Stimulated activated CD4-positive, alpha-beta T cell treated with anti-CD3 and anti-CD28 coated beads, Interleukin-4, amount 100 ng/mL, for 1 hour (primary cell): ENCODE data around the gene KRT8.
"Not testable (repeated sequence)": the region's sequence is repeated elsewhere in the genome, so short reads cannot be mapped to it uniquely, and the experiment has no call there.

Experiments
- DNase-seq: peaks from one replicate; pipeline ENCODE4 v3.0.0-alpha.2; 2020

KRT8 gene

DNA sequence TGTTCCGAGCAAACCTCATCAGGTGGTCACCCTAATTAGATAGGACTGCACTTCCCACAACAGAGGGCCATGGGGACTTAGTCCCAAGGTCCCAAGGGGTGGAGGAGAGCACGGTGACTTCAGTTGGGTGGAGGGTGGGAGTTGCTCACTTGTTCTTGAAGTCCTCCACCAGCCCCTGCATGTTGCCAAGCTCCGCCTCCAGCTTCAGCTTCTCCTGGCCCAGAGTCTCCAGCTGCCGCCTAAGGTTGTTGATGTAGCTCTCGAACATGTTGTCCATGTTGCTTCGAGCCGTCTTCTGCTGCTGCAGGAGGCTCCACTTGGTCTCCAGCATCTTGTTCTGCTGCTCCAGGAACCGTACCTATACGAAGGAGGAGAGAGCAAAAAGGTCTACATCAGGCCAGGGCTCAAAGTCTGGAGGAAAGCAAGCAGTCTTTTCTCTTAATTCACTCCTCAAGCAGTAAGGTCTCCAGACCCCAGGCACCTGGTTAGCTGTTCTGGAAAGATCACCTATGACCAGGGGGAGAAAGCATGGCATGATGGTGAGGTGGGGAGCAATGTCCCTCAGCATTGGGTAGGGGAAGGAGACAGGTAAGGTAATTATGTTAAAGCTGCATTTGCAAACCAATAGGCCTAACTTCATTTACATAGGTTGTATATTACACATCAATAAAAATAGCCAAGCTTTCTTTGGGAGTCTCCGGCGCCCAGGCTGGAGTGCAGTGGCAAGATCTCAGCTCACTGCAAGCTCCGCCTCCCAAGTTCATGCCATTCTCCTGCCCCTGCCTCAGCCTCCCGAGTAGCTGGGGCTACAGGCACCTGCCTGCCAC, 2.9 kb downstream of the KRT8 start:
- no peak for DNase-seq

DNA sequence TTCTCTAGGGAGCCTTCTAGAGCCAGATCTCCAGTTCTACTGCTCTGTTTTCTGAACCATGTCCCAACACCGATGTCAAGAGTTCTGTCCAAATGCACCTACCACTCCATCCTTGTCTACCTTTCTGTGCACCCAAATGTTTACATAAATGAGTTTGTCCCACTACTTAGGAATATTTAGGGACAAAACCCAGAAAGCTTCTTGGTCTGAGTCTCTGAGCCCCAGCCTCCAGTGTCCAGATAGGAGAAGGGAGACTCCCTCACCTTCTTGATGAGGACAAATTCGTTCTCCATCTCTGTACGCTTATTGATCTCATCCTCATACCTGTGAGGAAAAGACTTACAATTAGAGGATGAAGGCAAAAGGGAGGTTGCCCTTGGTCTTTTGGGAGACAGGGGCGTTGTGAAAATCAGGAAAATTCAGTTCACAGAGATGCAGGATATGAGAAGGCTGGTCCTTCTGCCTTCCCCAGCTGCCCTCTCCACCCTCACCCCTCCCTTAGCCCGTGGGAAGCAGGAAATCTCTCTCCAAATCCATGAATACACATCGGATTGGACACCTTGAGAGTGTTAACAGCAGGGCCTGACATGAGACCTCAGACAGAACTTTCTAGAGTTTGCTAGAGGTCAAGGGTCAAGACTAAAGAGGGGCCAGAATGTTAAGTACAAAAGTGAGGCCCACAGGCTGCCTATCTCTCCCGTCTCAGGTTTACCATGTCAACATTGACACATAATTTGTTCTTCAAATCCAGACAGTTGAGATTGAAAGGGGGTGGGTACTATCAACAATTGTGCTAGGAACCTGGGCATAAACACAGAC, 3.8 kb downstream of the KRT8 start:
- no peak for DNase-seq

DNA sequence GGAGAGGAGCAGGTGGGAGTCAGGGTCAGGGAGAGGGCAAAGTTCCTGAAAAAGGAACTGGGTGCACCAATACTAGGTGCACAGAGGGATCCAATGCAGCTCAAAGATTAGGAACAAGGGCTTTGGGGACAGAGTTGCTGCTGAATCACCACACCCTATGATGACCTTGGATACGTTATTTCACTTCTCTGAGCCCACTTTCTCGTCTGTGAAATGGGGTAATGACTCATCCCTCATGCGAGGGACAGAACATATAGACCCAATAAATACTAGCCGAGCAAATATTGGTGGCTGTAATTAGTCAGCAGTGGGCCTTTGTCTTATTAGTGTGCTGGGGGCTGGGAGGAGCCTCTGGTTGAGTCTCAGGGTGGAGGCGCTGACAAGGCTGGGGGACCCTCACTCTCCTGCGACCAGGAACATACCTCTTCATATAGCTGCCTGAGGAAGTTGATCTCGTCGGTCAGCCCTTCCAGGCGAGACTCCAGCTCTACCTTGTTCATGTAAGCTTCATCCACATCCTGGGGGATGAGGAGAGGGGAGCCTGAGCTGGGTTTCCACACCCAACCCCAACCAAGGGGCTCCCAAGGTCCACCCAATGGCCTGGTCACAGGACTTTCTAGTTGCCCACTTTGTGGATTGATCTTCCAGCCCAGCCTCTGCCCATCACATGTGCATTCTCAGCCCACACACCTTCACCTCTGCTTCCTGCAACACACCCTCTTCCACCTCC, 4.5 kb downstream of the KRT8 start:
- DNase-seq: no peak

DNA sequence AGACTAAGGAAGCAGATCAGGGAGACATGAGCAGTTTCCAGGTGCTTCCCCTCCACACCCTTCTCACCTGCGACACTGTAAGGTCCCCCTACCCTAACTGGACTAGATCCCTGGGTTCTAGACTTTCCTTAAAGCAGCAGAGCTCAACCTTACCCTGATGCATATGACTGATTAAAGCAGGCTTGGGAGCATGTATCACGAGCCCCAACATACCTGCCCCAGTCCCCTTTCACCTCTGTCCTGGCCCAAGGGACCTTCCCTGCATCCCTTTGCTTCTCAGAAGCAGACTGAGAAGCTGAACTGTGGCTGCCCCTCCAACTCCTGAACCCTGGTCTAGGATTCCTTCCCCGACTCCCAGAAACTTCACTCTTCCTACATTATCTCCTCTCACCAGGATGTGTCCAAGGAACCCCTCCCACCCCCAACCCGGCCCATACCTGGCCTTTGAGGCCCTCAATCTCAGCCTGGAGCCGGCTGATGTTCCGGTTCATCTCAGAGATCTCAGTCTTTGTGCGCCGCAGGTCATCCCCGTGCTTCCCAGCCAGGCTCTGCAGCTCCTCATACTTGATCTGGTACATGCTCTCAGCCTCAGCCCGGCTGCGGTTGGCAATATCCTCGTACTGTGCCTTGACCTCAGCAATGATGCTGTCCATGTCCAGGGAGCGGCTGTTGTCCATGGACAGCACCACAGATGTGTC, 5.4 kb downstream of the KRT8 start:
- no peak for DNase-seq

DNA sequence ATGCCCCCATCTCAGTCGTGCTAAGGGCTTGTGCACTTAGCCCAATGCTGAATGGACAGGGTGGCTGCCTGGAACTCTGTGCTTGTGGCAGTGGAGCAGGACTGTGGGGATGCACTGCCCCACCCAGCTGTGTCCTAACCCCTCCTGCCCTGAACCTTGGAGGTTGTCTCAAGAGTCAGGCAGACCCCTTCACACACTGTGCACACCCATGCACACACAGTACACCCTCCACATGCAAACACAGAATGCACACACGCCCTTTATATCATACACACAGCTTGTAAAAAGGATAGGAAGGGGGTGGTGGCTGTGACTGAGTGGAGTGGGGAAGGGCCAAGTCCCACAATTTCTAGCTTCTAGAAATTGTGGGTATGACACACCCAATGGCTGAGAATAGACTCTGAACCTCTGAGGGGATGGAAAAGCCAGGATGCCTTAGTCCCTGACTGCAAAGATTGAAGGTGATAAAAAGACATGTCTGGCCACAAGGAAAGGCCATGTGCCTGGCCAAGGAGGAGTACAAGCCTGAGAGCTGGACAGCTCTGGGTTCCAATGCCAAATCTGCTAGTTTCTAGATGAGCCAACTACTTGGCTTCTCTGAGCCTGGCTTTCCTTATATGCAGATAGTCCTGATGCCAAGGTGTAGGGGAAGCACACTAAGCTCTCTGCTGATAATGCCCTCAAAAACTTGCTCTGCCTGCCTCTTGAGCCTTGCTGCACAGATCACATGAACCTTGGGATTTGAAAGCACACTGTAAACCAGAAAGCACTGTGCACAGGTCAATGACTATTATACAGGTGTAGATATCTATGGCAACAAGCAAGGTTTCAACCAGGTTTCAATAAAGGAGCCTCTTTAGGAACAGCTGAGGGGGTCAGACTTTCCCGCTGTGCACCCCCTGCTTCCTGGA, 8.4 kb downstream of the KRT8 start:
- DNase-seq: no peak

DNA sequence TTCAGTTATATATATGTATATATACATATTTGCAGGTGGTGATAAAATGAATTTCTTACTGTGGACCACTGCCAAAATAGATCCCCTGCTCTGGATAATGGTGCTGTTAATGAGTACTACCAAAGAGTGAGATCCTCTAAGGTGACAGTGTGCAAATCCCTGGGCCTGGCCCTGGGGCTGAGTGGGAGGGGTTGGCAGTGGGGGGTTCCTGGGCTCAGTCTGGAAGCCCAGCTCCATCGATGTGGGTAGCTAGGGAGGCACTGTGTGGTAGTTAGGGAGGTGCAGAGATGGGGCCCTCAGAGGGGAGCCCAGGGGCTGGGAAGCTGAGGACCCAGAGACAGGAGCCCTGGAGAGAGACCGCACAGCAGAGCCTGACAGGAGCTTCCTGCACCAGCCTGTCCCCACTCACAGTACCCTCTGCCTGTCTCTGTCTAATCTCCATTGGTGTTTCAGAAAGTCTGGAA, 9.1 kb downstream of the KRT8 start:
- no peak for DNase-seq

DNA sequence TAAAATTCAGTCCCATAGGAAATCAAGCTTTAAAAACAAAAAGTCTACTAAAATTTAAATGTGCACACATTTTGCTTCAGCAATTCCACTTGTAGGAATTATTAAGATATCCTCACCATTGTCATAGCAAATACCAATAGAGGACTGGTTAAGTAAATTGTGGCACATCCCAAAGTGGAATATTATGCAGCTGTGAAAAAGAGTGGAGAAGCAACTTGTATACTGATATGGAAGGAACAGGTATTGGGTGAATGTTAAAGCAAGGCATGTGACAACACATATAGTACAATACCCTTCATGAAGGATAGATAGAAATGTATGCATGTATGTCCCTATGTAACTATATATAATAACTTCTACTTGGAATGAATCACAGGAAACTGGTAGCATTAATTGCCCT, 11.9 kb downstream of the KRT8 start:
- DNase-seq: no peak

DNA sequence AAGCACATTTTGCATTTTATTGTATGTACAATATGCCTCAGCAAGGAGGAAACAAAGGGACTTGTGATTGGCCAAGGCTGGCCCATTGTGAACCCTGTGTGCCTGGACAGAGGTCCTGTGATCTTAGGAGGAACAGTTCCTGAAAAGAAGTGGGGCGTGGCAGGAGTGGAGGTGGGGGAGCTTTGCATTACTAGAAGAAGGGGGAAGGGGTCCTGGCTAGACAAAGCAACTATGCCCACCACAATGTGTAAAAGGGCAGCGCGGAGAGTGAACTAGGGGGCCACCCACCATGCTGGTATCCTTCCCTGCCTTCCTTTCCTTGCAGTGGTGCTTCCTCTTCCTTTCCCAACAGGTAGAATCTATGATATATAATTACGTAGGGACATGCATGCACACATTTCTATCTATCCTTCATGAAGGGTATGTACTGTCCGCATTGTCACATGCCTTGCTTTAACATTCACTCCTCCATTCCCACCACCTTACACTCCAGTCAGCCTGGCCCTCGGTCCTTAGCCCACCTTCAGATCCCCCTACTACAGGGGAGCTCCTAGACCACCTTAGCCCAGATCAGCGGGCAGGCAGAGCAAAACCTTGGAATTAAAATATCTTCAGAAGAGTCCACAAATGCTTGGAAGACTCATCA, 12.5 kb downstream of the KRT8 start:
- DNase-seq: no peak

DNA sequence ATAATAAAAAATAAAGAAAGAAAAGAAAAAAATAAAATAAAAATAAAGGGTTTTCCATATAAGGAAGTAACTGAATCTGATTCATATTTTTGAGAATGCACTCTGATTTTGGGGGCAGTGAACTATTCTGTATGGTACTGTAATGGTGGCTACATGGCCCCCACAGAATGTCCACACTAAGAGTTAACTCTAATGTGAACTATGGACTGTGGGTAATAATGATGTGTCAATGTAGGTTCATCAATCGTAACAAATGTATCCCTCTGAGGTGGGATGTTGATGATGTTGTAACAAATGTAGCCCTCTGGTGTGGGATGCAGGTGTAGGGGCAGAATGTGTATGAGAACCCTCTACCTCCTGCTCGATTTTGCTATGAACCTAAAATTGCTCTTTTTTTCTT, 13.8 kb downstream of the KRT8 start:
- no peak for DNase-seq

DNA sequence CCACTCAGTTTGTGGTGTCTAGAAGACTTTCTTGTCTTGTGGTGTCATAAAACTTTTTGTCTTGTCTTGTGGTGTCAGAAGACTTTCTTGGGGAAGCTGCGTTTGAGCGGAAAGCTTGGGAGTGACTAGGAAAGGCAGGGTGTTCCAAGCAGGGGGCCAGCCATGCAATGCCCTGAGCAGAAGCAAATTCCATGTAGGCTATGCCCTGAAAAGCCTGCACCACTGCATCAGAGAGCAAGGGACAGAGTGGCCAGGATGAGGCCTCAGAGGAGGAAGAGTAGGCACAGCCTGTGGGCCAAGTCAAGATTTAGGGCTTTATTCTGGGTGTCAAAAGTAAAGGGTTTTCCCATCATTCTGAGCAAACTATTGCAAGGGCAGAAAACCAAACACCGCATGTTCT, 14.5 kb downstream of the KRT8 start:
- no peak for DNase-seq

DNA sequence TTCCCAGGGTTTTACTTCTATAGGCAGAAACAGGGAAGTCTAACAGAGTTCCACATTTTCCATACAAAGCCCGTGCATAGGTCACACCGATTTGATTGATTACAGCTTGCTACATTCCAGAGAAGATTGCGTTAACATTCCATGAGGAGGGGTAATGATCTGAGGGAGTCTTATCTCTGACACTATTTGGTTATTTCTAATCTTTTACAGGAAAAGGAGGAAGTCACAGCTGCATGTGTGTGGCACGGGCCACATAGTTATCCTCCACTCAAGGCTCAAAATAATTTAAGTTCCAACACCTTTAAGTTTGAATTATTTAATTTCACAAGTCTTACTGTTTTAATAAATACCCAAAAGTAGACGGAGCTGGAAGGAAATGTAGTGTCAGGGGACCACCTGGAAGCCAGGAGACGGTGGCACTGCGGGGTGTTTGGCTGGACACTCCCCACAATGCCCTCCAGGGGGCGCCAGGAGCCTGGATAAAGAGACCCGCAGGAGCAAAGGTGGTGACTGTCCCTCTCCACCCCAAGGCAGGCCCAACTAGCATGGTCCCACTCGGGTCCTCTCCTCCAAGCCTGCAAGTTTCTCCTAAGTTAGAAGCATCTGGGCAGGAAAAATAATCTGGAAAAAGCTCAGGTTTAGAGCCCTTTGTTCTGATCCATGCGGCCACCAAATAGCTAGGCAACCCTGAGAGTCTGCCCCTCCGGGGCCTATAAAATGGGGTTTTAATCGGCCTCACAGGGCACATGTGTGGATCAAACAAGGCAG, 20.2 kb downstream of the KRT8 start:
- peak; percentile 82 for DNase-seq

DNA sequence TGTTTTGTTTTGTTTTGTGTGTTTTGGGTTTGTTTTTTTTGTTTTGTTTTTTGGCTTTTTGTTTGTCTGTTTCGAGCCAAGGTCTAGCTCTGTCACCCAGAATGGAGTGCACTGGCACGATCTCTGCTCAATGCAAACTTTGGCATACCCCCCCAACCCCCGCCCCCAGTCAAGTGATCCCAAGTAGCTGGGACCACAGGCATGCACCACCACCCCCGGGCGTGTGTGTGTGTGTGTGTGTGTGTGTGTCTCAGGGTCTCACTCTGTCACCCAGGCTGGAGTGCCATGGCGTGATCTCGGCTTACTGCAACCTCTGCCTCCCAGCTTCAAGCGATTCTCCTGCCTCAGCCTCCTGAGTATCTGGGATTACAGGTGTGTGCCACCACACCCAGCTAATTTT, 24.4 kb downstream of the KRT8 start:
- DNase-seq: not testable (repeated sequence)

DNA sequence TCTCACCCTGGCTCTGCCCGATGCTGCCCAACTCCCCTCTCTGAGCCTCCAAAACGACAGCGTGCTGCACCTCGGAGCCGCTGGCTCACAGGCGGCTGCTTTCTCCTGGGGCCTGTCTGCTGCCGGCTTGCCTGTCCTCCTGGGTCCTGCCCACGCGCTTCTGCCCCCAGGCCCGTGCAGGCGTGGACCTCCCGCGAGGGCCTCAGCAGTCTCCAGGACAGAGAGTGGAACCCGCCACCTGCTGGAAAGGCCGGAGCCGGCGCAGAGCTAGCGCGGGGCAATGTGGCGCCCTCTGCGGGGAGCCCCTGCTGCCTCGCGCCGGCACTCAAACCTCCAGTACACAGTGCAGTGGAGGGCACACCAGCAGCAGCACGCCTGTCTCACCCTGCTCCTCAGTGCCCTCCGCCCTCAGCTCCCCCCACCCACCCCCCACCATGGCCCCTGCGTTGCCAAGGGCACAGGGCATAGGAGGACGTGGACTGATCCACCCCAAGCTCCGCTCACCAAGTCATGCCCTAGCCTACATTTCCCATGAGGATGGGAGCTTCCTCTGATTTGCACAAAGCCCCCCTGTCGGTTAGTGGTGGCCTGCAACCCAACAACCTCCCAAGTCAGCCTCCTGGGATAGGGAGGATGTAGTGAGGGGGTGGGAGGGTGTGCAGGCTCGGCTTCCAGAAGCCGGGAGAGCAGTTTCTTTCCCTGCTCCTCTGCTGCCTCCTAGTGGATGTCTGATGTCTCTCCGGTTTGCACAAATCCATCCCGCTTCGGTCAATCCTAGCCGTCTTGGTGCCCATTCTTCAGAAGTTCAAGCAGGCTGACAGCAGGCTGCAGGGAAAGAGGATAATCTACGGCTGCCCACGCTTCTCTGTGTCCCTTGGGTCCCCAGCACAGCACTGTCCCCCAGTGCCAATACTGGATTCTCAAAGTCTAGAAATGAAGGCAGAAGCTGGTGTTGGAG, 25.2 kb downstream of the KRT8 start:
- peak; percentile 74 for DNase-seq

DNA sequence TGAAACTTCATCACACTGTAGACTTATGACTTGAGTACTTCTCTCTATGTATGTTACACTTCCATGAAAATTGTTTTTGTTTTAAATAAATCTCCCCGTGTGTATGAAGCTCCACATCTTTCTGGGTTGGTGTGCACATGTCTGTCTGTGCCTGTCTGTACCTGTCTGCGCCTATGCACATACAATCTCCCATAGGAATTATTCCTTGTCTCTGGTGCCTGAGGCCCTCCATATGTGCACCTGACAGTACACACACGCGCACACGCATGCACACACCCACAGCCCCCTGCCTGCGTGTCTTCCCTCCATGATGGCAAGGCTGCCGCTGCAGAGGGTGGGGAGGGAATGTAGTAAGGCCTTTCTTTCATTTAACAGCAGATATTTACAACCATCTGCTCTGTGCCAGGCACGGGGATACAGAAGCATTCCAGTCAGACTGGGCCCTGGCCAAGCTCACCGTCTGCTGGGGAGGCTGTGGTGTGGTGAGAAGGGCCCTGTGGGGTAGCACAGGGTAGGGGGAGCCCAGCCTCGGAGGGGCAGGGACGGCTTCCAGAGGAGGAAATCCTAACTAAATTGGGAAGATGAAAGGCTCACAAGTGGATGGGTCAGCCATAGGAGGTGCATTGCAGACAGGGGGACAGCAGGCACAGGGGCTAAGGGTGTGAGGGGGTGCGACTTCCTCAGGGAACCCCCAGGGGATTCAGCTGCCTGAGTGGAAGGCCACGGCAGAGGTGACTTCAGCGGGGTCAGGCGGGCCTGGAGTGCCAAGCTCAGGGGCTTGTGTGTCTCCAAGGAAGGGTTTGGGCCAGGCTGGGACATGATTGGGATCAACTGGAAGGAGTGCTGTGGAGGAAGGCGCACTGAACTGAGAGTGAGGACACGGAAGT, 26.1 kb downstream of the KRT8 start:
- DNase-seq: no peak

DNA sequence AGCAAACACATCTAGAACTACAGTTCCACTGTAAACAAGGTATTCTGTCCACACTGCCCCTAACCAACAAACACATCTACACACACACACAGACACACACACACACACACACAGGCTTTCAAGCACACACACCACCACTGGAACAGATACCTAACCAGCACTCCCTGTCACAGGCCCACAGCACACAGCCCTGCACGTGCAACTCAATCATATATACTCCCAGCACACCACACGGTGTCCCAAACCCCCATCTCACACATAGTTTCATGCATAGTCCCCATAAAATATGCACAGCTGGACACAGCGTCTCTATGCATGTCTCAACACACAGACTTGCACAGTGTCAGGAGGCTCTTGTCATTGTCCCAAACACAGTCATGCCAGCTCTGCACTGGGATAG, 27.6 kb downstream of the KRT8 start:
- no peak for DNase-seq

DNA sequence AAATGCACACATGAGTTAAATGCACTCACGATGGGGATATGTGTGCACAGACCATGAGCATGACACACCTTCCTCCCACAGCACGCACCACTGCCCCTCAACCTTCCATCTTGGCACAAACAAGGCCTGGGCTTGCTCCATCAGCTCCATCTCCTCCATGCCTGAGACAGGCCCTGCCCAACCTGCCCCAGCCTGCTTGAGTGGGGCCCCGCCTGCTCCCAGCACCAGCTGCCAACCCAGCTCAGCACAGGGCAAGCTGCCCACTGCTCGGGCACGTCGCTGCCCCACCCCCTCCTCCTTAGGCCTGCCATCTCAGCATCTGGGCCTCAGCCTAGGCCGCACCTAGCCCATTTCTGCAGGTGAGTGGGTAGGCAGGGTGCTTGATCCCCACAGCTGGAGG, 28.5 kb downstream of the KRT8 start:
- DNase-seq: no peak

DNA sequence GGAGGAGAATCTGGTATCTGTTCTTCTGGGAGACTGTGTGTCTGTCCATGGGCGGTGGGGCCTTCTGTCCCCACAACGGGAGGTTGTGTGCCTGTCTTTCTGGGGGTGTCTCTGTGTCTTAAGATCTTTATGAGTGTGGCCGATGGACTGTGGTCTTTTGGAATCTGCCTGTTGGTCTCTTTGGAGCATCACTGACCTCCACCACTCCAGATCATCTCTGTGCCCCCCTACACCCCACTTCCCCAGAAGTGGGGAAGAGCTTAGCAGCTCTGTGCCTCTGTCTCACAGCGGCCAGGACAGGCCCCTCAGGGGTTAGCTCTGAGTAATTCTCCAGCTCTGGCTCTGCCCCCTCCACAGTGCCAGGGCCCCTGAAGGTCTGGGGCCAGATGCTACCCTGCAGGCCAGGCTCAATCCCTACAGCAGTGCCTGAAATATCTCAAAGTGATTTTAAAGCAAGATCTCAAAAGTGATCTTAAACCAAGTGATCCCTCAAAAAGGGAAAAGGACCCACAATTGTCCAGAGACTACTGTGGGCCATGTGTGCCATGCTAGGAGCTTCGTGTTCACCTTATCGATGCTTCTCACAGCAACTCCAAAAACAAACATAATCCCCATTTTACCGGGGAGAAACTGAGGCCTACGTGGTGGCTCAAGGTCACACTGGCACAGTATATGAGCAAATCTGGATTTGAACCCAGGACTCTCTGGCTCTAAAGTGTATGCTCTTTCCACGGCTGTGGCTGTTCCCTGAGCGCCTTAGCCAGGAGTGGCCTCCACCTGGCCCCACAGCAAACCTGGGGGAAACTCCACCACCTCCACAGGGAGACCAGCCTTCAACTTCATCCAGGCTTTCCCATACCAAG, 30.1 kb downstream of the KRT8 start:
- no peak for DNase-seq
